LHCN-M2 (cell line): ENCODE measurements around the gene LRRK1. TPM values are rescaled to one million over a fixed set of nuclear protein-coding genes. Genes with fewer than 3 reads are reported as not detected.

Source experiments
- DNase-seq: peaks from one replicate; pipeline ENCODE4 v3.0.0-alpha.2; 2012; ENCODE audit warnings: low read depth
- total RNA-seq: library from RNA; depleted of rRNA; stranded (reverse); fragments of >200 nt; gene quantifications from 2 replicates; pipeline ENCODE4 v1.2.3, GENCODE V29; 2014

Gene LRRK1
- total RNA-seq, 1 experiment from 2014 or later, result 0.17 TPM

DNA sequence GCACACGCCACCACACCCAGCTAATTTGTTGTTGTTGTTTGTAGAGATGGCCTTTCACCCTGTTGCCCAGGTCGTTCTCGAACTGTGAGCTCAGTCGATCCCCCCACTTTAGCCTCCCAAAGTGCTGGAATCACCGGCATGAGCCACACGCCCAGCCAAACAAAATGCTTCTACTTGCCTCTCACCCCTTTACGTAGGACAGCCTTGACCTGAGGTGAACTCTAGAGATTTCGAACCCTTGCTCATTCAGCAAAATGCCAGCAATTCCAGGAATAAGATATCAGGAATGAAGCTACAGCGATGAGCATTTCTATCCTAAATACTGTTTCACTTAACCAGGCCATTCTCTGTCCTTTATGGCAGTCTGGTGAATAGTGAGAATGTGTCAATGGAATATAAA lies 135.0 kb downstream of the LRRK1 start:
- DNase-seq, result no peak

DNA sequence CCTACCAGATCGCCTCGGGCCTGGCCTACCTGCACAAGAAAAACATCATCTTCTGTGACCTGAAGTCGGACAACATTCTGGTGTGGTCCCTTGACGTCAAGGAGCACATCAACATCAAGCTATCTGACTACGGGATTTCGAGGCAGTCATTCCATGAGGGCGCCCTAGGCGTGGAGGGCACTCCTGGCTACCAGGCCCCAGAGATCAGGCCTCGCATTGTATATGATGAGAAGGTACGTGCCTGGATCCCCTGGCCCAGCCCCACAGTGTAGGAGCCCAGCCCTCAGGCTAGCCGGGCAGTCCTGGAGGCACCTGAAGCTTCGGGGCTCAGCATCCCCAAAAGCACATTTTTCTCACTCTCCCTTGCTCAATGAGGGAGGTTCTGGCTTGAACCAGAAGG lies 135.8 kb downstream of the LRRK1 start:
- no peak for DNase-seq

DNA sequence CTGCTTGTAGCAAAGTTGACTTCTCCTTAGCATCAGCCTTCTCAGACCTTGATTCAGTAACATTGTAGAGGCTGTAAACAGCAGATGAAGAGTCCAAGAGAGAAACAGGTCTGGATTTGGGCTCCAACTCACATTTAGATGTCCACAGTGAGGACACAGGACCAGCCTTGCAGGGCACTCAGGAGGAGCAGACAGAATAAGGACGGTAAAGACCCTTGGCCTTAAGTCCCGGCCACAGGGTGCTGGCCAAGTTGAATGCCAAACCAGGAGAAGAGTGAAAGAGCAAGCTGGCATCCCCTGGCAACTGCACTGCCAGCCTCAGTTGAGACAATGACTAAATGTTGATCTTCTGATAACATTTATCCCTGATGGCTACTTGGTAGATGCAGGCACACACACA lies 136.3 kb downstream of the LRRK1 start:
- no peak for DNase-seq

DNA sequence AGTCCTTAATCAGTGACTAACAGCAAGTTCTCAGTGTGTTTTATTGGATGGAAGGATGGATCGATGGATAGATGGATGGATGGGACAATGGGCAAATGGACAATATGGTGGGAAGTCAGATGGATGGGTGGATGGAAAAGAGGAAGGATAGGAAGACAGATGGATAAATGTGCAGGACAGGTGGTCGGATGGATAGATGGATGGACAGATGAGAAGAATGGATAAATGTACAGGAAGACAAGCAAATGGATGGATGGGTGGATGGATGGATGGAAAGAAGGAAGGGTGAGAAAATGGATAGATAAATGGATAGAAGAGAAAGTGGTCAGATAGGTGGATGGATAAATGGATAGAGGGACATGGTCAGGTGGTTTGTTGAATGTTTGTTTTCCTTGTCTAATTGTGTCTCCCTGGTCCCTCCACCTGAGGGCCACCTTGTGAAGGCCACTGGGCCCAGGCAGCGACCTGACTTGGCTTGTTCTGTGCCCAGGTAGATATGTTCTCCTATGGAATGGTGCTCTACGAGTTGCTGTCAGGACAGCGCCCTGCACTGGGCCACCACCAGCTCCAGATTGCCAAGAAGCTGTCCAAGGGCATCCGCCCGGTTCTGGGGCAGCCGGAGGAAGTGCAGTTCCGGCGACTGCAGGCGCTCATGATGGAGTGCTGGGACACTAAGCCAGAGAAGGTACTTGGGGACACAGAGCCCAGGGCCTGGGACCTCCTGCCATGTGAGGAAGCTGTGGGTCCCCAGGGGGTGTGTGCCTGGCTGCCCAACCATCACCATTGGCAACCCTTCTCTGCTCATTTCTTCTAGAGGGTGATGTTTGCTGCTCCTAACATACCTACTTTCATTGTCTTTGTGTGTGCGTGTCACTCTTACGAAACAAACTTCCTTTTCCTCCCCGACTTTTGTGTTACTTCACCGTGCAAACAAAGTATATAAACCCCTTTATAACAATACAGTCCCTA lies 137.5 kb downstream of the LRRK1 start:
- no peak for DNase-seq

DNA sequence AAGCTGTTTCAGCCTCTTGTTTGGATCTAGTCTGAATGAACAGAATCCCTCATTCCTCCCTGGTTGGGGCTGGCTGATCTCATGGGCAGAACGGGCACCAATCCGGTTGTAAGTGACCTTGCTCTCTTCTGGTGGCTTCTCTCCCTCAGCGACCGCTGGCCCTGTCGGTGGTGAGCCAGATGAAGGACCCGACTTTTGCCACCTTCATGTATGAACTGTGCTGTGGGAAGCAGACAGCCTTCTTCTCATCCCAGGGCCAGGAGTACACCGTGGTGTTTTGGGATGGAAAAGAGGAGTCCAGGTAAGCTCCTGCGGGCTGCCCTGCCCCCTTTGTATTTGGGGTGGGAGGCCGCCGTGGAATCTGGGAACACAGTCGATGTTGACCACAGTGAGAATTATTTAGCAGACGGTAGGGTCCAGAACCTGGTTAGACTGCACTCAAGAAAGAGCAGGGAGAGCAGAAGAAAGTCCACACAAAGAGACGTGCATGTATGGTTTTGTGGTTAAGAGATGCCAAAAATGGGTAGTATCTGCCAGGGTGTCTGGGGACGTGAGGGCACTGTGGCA lies 138.8 kb downstream of the LRRK1 start:
- DNase-seq, result no peak

DNA sequence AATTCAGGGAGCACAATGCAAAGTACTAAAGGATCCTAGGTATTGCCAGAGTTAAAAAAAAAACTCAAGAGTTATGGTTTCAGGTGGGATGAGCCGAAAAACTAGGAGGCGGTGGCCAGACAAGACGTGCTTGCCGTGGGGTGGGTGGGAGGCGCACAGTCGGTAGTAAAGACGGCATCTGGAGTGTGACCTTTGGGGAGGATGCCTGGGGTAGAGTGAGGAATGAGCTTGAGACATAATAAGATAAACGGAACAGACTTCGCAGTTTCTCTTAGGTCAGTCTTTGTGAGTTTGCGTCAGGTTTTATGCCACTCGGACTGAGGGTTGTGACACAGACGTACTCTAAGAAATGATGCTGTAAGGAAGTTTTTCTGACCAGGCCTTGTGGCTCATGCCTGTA lies 139.6 kb downstream of the LRRK1 start:
- DNase-seq, result no peak

DNA sequence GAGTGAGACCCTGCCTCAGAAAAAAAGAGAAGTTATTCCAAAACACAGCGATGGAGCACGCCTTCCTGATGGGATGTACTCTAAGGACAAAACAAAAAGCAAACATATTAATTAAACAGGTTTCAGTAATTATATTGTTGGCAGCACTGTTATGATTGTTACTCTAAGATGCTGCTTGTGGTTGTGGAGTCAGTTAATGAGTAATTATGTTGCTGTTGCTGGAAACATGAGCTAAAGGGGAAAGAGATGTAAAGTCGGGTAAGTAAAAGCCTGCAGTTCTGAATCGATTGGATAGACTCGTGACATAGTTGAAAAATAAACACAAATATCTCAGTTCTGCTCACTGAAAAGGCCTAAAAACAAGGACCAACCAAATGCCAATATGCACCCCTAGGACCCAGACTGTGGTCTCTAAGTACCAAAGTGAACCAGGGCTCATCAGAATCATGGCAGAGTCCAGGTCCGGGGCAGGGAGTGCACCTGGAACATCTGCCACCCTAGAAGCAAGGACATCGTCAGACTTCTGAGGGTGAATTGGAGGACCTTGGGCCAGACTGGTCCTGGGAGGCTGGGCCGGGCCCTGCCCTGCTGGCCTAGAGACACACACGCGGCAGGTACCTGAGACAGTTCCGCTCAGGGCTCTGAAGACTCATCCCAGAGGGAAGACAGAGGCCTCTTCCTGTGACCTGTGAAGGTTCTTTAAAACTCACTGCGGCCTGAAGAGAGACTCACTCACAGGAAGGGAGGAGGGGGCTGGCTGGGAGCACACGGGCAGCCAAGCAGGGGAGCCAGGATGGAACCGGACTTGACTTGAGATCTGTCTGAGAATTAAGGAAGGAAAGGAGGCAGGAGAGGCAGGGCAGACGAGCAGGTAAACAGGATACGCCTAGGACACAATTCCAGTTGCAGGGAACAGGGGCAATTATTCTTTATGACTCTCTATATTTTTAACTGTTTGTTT lies 140.5 kb downstream of the LRRK1 start:
- no peak for DNase-seq

DNA sequence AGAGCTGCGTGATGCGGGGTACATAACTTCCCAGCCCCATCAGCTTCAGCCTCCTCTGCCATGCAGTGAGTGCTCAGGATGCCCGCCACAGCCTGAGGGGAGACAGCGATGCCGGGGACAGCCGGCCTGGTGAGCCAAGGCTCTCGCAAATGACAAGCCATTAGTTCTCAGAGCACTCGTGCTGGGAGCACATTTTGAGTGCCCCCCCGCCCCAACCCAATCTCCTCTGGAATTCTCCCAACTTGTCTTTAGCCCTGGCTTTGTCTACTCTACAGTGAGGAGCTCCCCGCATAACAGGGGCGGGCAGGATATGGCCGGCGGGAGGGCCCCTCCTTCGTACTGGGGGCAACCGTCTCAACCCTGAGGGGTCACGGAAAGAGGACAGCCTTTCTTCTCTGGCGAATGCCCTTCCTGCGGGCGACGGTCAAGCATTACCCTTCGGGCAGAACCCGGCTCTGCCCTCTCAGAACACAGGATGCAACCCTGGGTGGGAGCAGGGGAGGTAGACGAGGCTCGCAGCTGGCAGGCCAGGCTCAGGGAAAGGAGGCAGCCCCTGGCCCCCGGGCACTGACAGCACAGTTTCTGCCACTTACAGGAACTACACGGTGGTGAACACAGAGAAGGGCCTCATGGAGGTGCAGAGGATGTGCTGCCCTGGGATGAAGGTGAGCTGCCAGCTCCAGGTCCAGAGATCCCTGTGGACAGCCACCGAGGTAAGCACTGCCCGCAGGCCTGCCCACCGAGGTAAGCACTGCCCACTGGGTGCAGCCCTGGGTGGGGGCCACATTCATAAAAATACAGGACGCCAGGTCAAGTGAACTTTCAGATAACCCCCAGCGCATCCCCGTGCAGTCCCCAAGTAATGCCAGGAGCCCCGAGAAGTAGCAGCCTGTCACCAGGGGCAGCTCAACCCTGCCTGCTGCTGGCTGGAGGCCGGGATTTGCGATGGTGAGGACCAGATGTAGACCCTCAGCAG lies 141.7 kb downstream of the LRRK1 start:
- DNase-seq, result no peak

DNA sequence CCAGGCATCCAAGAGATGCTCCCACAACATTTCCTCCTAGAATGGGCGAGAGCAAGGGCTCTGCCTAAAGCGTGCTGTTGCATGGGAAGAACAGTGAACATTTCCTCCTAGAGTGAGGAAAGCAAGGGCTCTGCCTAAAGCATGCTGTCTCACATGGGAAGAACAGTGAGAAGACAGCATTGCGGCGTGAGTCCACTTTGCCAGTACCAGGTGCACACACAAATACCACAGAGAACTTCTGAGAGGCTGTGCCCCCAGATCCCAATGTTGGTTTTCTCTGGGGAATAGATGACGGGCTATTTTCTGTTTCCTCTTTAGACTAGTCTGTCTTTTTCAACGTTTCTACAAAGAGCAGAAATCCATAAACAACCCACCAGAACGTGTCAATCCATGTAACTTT lies 142.9 kb downstream of the LRRK1 start:
- DNase-seq, result no peak

DNA sequence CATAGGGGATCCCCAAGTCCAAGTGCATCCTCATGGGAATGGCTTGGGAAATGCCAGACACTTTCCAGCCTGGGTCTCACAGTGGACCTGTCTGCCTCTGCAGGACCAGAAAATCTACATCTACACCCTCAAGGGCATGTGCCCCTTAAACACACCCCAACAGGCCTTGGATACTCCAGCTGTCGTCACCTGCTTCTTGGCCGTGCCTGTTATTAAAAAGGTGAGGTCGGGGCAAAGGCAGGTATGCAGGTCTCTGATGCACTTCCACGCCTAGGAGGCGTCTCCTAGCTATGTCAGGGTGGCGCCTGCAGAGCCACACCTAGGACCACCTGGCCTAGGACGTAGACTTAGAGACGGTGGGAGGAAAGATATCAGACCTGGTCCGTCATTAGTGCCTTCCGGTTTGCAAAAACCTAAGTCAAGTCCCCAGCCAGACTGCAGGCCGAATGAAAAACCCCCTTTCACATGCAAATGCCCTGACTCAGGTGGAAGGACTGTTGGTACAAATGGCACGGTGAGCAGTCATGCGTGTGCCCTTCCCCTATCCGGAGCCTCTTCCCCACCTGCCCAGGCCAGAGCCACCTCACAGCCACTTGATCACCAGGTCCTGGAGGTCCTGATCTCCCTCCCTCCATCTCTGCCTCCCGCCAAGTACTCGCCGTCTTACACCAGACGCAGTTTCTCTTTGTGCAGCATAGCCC lies 143.5 kb downstream of the LRRK1 start:
- DNase-seq, result no peak

DNA sequence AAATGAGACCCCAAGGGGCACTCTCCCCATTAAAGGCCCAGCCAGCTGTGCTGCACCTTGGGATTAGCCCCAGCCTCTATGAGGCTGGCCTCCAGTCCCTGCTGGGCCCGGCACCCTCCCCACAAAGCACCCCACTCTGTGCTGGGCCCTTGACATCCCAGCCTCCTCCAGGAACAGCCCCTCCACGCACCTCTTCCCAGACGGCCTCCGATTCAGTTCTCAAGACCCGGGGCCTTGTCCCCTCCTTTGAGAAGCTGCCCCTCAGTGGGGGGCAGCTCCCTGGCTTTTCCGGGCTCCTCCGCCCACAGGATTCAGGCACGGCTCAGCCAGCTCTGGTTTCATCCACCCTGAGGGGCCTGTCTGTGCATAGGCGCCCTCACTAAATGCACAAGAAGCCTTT lies 144.1 kb downstream of the LRRK1 start:
- no peak for DNase-seq

DNA sequence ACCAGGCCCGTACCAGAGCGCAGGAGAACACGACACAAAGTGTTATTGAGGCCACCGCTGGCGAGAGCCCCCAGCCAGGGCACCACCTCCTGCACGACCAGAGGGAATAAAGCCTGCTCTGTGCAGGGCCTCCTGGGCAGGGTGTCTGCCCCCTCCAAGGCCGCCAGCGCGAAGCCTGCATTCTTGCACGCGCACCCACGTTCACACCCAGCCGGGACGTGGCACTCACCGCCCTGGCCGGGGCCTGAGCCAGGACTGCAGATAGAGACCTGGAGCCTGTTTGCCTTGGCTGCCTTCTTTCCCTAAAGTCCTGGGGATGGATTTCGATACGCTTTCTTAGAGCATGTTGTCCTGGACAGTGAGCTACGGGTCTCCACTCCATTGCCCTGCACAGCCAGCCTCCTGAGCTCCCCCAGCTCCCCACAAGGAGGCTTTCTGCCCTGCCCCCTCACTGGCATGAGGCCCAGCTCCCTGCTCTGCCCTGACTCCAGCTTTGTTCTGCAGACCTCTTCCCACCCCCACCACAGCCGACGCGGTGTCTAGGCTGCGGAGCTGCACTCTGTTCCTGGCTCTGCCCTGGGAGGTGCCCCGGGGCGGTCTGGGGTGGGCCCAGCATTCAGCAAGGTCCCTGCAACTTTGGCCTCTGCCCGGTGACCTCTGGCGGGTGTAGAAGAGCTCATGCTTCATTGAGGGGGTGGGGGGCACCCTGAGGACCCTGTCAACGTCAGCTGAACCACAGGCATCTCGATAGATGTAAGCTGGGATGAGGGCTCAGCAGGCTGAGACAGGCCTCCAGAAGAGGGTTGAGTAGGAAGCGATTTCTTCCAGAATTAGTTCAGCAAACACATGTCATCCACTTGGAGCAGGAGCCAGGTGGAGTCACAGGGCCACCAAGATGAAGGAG lies 145.0 kb downstream of the LRRK1 start:
- no peak for DNase-seq

DNA sequence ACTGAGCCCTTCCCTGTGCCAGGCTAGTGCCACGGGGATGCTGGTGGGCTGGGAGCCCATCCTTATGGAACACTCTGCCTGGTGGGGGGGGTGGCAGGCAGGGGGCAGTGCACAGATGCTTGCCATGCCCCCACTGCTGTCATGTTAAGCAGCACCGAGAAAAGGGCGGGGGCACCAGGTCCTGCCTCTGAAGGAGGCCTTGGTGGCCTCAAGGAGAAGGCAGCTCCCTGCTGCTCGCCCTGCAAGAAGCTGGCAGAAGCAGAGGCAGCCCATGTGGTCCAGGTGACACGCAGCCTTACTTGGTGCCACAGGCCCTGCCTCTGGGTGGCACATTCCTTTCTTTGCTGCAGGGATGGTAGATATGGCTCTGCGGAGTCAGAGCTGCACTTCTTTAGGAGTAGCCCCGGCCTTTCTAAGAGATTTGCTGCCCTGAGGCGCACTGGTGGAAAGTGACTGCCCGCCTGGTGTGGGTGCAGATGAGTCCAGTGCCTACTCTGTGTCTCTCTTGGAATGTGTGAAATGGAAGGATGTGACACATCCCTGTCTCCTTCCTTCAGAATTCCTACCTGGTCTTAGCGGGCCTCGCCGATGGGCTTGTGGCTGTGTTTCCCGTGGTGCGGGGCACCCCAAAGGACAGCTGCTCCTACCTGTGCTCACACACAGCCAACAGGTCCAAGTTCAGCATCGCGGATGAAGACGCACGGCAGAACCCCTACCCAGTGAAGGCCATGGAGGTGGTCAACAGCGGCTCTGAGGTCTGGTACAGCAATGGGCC lies 145.8 kb downstream of the LRRK1 start:
- DNase-seq, result no peak

DNA sequence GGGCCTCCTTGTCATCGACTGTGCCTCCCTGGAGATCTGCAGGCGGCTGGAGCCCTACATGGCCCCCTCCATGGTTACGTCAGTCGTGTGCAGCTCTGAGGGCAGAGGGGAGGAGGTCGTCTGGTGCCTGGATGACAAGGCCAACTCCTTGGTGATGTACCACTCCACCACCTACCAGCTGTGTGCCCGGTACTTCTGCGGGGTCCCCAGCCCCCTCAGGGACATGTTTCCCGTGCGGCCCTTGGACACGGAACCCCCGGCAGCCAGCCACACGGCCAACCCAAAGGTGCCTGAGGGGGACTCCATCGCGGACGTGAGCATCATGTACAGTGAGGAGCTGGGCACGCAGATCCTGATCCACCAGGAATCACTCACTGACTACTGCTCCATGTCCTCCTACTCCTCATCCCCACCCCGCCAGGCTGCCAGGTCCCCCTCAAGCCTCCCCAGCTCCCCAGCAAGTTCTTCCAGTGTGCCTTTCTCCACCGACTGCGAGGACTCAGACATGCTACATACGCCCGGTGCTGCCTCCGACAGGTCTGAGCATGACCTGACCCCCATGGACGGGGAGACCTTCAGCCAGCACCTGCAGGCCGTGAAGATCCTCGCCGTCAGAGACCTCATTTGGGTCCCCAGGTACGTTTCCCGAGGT lies 146.5 kb downstream of the LRRK1 start:
- no peak for DNase-seq

DNA sequence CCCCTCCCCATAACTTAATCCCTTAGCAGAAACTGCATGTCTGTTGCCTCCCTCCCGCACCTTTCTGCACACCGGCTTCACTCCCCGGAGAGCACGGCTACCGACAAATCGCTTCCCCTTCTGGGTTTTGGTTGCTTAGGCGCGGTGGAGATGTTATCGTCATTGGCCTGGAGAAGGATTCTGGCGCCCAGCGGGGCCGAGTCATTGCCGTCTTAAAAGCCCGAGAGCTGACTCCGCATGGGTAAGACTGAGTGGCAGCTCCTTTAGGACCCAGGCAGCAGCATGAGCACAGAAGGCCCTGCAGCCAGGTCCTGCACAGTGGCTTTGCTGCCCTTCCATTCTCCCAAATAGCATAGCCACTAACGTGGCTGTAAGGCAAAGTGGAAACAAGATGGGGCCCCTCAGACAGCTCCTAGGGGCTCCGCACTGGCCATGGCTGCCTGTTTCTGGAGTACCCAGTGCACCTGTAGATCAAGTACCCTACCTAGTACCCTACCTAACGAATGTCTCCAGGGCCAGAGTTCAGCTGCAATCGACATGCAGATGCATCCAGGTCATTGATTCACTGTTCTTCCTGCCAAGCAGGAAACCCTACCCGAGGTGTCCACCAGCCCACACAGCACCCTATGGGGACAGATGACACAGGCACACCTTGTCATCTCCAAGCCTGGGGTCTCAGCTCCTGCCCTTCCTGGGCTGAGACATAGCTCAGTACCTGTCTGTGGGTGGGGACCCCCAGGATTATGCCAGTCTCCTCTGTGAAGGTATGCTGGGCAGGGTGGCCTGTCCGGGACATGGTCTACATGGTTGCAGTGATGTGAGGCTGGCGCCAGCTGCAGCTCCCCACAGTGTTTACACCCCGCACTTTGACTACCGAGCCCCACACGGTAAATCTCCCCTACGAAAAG lies 147.6 kb downstream of the LRRK1 start:
- no peak for DNase-seq

DNA sequence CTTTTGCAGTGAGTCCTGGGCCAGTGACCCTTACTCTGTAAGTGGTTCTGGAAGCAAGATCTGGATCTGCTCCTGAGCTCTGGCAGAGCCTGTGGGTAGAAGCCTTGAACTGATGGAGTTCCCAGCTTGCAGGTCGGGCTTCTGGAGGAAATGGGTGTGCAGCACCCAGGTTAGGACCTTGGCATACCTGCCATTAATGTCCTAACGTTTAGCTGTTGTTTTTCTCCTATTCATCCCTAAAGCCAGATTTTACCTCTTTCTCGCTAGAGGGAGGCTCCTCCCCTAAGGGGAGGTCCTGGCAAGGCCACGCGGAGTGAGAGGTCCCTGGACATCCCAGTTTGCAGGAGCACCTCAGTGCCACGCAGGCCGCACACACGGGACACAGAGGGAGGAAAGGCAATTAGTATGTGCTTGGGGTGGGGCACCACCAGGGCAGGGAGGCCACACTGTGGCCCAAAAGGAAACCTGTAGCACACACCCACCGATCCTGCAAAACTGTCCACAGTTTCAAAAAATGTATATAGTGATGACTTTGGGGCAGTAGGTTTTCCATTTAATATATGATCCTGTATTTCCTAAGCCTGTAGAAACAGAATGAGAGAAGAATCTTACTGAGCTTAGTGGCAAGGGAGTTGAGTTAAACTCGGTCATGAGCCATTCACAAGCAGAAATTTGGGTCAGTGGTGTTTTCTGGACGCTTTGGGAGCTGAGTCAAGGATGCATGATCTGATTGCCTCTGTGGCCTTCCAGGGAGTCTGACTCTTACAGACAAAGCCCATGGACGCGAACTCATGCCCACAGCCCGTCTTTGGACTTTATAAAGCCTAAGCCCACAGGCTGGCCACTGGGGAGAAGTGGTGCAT lies 148.7 kb downstream of the LRRK1 start:
- no peak for DNase-seq
